ENCODE data around the gene CWF19L2. TPM values are rescaled to one million over a fixed set of nuclear protein-coding genes. Genes with fewer than 3 reads are reported as not detected.

The CWF19L2 gene
- polyA plus RNA-seq, 2 donors: 3.6 to 3.9 TPM

Other genes starting within 250 kb of the CWF19L2 start
- 1 to 10 TPM; 2.4 to 3.5 TPM for gene ALKBH8, start 107.9 kb upstream of the CWF19L2 start, polyA plus RNA-seq
- gene ELMOD1, start 133.3 kb upstream of the CWF19L2 start, polyA plus RNA-seq: under 1 TPM in 1 of 2 donors, not detected in 1; 0.02 TPM